ENCODE results near the gene TMEM263.

DNA sequence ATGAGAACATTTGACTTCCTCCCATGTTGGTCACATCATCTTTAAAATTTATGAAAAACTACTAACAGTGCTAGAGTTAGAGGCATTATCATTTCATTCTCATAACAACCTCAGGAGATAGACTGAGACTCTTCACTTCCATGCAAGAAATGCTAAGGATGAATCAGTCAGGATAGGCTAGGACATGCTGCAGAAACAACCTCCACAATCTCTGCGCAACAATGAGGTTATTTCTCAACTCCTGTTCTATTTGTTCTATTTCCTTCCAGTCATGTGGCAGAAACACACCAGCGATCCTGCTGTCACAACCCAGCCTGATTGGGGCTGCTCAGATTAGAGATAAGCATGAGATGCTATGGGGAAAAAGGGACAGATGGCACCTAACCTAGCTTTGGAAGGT lies 49.0 kb upstream of the TMEM263 start:
- TF ChIP-seq, protein P1, sequence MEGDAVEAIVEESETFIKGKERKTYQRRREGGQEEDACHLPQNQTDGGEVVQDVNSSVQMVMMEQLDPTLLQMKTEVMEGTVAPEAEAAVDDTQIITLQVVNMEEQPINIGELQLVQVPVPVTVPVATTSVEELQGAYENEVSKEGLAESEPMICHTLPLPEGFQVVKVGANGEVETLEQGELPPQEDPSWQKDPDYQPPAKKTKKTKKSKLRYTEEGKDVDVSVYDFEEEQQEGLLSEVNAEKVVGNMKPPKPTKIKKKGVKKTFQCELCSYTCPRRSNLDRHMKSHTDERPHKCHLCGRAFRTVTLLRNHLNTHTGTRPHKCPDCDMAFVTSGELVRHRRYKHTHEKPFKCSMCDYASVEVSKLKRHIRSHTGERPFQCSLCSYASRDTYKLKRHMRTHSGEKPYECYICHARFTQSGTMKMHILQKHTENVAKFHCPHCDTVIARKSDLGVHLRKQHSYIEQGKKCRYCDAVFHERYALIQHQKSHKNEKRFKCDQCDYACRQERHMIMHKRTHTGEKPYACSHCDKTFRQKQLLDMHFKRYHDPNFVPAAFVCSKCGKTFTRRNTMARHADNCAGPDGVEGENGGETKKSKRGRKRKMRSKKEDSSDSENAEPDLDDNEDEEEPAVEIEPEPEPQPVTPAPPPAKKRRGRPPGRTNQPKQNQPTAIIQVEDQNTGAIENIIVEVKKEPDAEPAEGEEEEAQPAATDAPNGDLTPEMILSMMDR (conservative IDR thresholded peaks at IDR 0.05; ENCODE audit: low read depth in 2 of 2): no peak
- TF ChIP-seq, protein P2, sequence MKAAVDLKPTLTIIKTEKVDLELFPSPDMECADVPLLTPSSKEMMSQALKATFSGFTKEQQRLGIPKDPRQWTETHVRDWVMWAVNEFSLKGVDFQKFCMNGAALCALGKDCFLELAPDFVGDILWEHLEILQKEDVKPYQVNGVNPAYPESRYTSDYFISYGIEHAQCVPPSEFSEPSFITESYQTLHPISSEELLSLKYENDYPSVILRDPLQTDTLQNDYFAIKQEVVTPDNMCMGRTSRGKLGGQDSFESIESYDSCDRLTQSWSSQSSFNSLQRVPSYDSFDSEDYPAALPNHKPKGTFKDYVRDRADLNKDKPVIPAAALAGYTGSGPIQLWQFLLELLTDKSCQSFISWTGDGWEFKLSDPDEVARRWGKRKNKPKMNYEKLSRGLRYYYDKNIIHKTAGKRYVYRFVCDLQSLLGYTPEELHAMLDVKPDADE (IDR thresholded peaks at IDR 0.05): no peak
- TF ChIP-seq EZH2 (IDR thresholded peaks at IDR 0.05; ENCODE audit: low read depth, unreplicated experiment): no peak
- TF ChIP-seq POLR2AphosphoS5 (IDR thresholded peaks at IDR 0.05; ENCODE audit: low read depth): no peak
- no peak for TF ChIP-seq EZH2phosphoT487 (IDR thresholded peaks at IDR 0.05; ENCODE audit: unreplicated experiment)
- TF ChIP-seq, protein P3, sequence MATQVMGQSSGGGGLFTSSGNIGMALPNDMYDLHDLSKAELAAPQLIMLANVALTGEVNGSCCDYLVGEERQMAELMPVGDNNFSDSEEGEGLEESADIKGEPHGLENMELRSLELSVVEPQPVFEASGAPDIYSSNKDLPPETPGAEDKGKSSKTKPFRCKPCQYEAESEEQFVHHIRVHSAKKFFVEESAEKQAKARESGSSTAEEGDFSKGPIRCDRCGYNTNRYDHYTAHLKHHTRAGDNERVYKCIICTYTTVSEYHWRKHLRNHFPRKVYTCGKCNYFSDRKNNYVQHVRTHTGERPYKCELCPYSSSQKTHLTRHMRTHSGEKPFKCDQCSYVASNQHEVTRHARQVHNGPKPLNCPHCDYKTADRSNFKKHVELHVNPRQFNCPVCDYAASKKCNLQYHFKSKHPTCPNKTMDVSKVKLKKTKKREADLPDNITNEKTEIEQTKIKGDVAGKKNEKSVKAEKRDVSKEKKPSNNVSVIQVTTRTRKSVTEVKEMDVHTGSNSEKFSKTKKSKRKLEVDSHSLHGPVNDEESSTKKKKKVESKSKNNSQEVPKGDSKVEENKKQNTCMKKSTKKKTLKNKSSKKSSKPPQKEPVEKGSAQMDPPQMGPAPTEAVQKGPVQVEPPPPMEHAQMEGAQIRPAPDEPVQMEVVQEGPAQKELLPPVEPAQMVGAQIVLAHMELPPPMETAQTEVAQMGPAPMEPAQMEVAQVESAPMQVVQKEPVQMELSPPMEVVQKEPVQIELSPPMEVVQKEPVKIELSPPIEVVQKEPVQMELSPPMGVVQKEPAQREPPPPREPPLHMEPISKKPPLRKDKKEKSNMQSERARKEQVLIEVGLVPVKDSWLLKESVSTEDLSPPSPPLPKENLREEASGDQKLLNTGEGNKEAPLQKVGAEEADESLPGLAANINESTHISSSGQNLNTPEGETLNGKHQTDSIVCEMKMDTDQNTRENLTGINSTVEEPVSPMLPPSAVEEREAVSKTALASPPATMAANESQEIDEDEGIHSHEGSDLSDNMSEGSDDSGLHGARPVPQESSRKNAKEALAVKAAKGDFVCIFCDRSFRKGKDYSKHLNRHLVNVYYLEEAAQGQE (IDR thresholded peaks at IDR 0.05; ENCODE audit: unreplicated experiment): no peak
- TF ChIP-seq CREB1 (CRISPR knock-in tag; IDR thresholded peaks at IDR 0.05; ENCODE audit: low read depth): no peak
- TF ChIP-seq JUNB (IDR thresholded peaks at IDR 0.05; ENCODE audit: unreplicated experiment): no peak
- no peak for TF ChIP-seq NANOG (IDR thresholded peaks at IDR 0.05; ENCODE audit: borderline replicate concordance)
- TF ChIP-seq, protein P4, sequence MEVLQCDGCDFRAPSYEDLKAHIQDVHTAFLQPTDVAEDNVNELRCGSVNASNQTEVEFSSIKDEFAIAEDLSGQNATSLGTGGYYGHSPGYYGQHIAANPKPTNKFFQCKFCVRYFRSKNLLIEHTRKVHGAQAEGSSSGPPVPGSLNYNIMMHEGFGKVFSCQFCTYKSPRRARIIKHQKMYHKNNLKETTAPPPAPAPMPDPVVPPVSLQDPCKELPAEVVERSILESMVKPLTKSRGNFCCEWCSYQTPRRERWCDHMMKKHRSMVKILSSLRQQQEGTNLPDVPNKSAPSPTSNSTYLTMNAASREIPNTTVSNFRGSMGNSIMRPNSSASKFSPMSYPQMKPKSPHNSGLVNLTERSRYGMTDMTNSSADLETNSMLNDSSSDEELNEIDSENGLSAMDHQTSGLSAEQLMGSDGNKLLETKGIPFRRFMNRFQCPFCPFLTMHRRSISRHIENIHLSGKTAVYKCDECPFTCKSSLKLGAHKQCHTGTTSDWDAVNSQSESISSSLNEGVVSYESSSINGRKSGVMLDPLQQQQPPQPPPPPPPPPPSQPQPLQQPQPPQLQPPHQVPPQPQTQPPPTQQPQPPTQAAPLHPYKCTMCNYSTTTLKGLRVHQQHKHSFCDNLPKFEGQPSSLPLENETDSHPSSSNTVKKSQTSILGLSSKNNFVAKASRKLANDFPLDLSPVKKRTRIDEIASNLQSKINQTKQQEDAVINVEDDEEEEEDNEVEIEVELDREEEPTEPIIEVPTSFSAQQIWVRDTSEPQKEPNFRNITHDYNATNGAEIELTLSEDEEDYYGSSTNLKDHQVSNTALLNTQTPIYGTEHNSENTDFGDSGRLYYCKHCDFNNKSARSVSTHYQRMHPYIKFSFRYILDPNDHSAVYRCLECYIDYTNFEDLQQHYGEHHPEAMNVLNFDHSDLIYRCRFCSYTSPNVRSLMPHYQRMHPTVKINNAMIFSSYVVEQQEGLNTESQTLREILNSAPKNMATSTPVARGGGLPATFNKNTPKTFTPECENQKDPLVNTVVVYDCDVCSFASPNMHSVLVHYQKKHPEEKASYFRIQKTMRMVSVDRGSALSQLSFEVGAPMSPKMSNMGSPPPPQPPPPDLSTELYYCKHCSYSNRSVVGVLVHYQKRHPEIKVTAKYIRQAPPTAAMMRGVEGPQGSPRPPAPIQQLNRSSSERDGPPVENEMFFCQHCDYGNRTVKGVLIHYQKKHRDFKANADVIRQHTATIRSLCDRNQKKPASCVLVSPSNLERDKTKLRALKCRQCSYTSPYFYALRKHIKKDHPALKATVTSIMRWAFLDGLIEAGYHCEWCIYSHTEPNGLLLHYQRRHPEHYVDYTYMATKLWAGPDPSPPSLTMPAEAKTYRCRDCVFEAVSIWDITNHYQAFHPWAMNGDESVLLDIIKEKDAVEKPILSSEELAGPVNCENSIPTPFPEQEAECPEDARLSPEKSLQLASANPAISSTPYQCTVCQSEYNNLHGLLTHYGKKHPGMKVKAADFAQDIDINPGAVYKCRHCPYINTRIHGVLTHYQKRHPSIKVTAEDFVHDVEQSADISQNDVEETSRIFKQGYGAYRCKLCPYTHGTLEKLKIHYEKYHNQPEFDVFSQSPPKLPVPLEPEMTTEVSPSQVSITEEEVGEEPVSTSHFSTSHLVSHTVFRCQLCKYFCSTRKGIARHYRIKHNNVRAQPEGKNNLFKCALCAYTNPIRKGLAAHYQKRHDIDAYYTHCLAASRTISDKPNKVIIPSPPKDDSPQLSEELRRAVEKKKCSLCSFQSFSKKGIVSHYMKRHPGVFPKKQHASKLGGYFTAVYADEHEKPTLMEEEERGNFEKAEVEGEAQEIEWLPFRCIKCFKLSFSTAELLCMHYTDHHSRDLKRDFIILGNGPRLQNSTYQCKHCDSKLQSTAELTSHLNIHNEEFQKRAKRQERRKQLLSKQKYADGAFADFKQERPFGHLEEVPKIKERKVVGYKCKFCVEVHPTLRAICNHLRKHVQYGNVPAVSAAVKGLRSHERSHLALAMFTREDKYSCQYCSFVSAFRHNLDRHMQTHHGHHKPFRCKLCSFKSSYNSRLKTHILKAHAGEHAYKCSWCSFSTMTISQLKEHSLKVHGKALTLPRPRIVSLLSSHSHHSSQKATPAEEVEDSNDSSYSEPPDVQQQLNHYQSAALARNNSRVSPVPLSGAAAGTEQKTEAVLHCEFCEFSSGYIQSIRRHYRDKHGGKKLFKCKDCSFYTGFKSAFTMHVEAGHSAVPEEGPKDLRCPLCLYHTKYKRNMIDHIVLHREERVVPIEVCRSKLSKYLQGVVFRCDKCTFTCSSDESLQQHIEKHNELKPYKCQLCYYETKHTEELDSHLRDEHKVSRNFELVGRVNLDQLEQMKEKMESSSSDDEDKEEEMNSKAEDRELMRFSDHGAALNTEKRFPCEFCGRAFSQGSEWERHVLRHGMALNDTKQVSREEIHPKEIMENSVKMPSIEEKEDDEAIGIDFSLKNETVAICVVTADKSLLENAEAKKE (CRISPR knock-in tag; IDR thresholded peaks at IDR 0.05): no peak
- no peak for TF ChIP-seq ZNF114 (CRISPR knock-in tag; IDR thresholded peaks at IDR 0.05)

All from GM23338 (cell line).